Hepatocyte (in vitro differentiated cells): ENCODE data around the gene DOCK3. TPM values are rescaled to one million over a fixed set of nuclear protein-coding genes. Genes with fewer than 3 reads are reported as not detected.

ENCODE experiments used
- DNase-seq: peaks from one replicate; pipeline ENCODE4 v3.0.0-alpha.2; 2016; ENCODE audit warnings: low spot score
- H2AFZ ChIP-seq: fragments of 200-600 bp; sonication (generic); 2 replicates; pipeline ENCODE4 v1.6.0; 2016; ENCODE audit warnings: antibody characterized with exemption, mild to moderate bottlenecking
- H3K27ac ChIP-seq: fragments of 200-600 bp; sonication (generic); 2 replicates; pipeline ENCODE4 v1.5.1; 2016; ENCODE audit warnings: mild to moderate bottlenecking
- H3K27me3 ChIP-seq: fragments of 200-600 bp; sonication (generic); 2 replicates; pipeline ENCODE4 v1.6.1; 2016
- H3K36me3 ChIP-seq: fragments of 200-600 bp; sonication (generic); replicated peaks from 2 replicates; pipeline ENCODE4 v1.5.1; 2016; ENCODE audit warnings: low read depth; ENCODE audit not compliant: insufficient read depth
- H3K4me1 ChIP-seq: fragments of 200-600 bp; sonication (generic); 2 replicates; pipeline ENCODE4 v1.5.1; 2016; ENCODE audit warnings: mild to moderate bottlenecking, moderate library complexity; ENCODE audit not compliant: insufficient read depth
- H3K4me2 ChIP-seq: fragments of 200-600 bp; sonication (generic); 2 replicates; pipeline ENCODE4 v1.6.0; 2016
- H3K4me3 ChIP-seq: fragments of 200-600 bp; sonication (generic); 2 replicates; pipeline ENCODE4 v1.5.1; 2016; ENCODE audit warnings: mild to moderate bottlenecking
- H3K79me2 ChIP-seq: fragments of 200-600 bp; sonication (generic); 2 replicates; pipeline ENCODE4 v1.6.0; 2017; ENCODE audit warnings: mild to moderate bottlenecking
- H3K9me2 ChIP-seq: fragments of 200-600 bp; sonication (generic); replicated peaks from 2 replicates; pipeline ENCODE4 v1.6.0; 2017; ENCODE audit warnings: mild to moderate bottlenecking; ENCODE audit not compliant: insufficient read depth
- H3K9me3 ChIP-seq: fragments of 200-600 bp; sonication (generic); 2 replicates; pipeline ENCODE4 v1.5.1; 2016; ENCODE audit warnings: low read depth, mild to moderate bottlenecking
- H4K20me1 ChIP-seq: fragments of 200-600 bp; sonication (generic); 2 replicates; pipeline ENCODE4 v1.6.0; 2016; ENCODE audit warnings: mild to moderate bottlenecking; ENCODE audit not compliant: insufficient read depth, poor library complexity, severe bottlenecking
- EZH2 ChIP-seq: fragments of 200-600 bp; sonication (generic); IDR thresholded peaks from 2 replicates; pipeline ENCODE4 v1.6.1; 2016; ENCODE audit warnings: antibody characterized with exemption, mild to moderate bottlenecking, borderline replicate concordance
- EZH2phosphoT487 ChIP-seq: fragments of 200-600 bp; sonication (generic); IDR thresholded peaks from one replicate; pipeline ENCODE4 v1.6.1; 2018; ENCODE audit warnings: antibody characterized with exemption, mild to moderate bottlenecking, low read depth, moderate library complexity; ENCODE audit not compliant: unreplicated experiment, severe bottlenecking
- WGBS: methylation state at CpG from one replicate; pipeline ENCODE4 v1.1.6; 2016; ENCODE audit warnings: low lambda C conversion rate; ENCODE audit errors: missing lambda C conversion rate; 5-methylcytosine and 5-hydroxymethylcytosine counted together
- polyA plus RNA-seq: library from polyadenylated mRNA; unstranded; fragments of >200 nt; fragmentation: Nextera tagmentation; extraction: Ambion mirVana; gene quantifications from 2 replicates; pipeline ENCODE4 v1.2.1, GENCODE V29; 2016
- total RNA-seq: library from RNA; depleted of rRNA; stranded (reverse); fragments of >200 nt; gene quantifications from 2 replicates; pipeline ENCODE4 v1.2.3, GENCODE V29; 2014
- TF ChIP-seq, protein P1 (sequence below): fragments of 200-600 bp; sonication (generic); IDR thresholded peaks from 2 replicates; pipeline ENCODE4 v1.5.1; 2016; ENCODE audit warnings: antibody characterized with exemption, mild to moderate bottlenecking; ENCODE audit not compliant: poor library complexity

DOCK3 gene
- total and polyA plus RNA-seq, 2 experiments from 2014 or later: 0.77 to 1.6 TPM

- no peak overlapping the region for H2AFZ ChIP-seq
- 91% methylated on average over 2 of the region's 2 CpGs for WGBS
Measured at GRCh38 chr3:51279448-51279847, 604.7 kb downstream of the DOCK3 start.

GRCh38 chr3:51280176-51280575 is 605.4 kb downstream of the DOCK3 start:
- no peak for DNase-seq
- Histone ChIP-seq H3K27ac (no peak overlapping the region), H3K36me3 (no peaks in the 10 kb centered on the region), H3K4me1 (no peaks in the 10 kb centered on the region), H3K9me3 (no peaks in the 10 kb centered on the region), H4K20me1 (no peaks in the 10 kb centered on the region), H3K4me3 (no peak overlapping the region), H3K79me2 (no peaks in the 10 kb centered on the region), H3K27me3 (no peaks in the 10 kb centered on the region), H2AFZ (no peak overlapping the region), H3K4me2 (no peak overlapping the region), H3K9me2 (no peaks in the 10 kb centered on the region)
- 82% methylated on average over 3 of the region's 3 CpGs for WGBS
- TF ChIP-seq EZH2phosphoT487 (no peak), EZH2 (no peak)
- TF ChIP-seq, protein P1, sequence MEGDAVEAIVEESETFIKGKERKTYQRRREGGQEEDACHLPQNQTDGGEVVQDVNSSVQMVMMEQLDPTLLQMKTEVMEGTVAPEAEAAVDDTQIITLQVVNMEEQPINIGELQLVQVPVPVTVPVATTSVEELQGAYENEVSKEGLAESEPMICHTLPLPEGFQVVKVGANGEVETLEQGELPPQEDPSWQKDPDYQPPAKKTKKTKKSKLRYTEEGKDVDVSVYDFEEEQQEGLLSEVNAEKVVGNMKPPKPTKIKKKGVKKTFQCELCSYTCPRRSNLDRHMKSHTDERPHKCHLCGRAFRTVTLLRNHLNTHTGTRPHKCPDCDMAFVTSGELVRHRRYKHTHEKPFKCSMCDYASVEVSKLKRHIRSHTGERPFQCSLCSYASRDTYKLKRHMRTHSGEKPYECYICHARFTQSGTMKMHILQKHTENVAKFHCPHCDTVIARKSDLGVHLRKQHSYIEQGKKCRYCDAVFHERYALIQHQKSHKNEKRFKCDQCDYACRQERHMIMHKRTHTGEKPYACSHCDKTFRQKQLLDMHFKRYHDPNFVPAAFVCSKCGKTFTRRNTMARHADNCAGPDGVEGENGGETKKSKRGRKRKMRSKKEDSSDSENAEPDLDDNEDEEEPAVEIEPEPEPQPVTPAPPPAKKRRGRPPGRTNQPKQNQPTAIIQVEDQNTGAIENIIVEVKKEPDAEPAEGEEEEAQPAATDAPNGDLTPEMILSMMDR: no peak

More at GRCh38 chr3:51279448-51279847, 604.7 kb downstream of the DOCK3 start:
- H3K36me3 ChIP-seq: no peaks in the 10 kb centered on the region
- H3K79me2 ChIP-seq: no peaks in the 10 kb centered on the region
- H3K4me2 ChIP-seq: no peak overlapping the region
- no peaks in the 10 kb centered on the region for H3K9me2 ChIP-seq
- DNase-seq: no peak
- no peak overlapping the region for H3K4me3 ChIP-seq
- H3K4me1 ChIP-seq: no peaks in the 10 kb centered on the region
- no peaks in the 10 kb centered on the region for H3K9me3 ChIP-seq
- H4K20me1 ChIP-seq: no peaks in the 10 kb centered on the region
- H3K27me3 ChIP-seq: no peaks in the 10 kb centered on the region
- H3K27ac ChIP-seq: no peak overlapping the region
- TF ChIP-seq, protein P1: no peak
- TF ChIP-seq EZH2 (no peak), EZH2phosphoT487 (no peak)

- no peak overlapping the region for H3K4me3 ChIP-seq
- no peak overlapping the region for H3K27ac ChIP-seq
- H3K9me3 ChIP-seq: no peaks in the 10 kb centered on the region
- H3K27me3 ChIP-seq: no peaks in the 10 kb centered on the region
- no peaks in the 10 kb centered on the region for H3K4me1 ChIP-seq
- TF ChIP-seq EZH2 (no peak), EZH2phosphoT487 (no peak)
- TF ChIP-seq, protein P1: no peak
- 86% methylated on average over 1 of the region's 1 CpG for WGBS
- H3K79me2 ChIP-seq: no peaks in the 10 kb centered on the region
- no peak overlapping the region for H2AFZ ChIP-seq
- H3K36me3 ChIP-seq: no peaks in the 10 kb centered on the region
- DNase-seq: no peak
- H3K4me2 ChIP-seq: no peak overlapping the region
- H4K20me1 ChIP-seq: no peaks in the 10 kb centered on the region
- H3K9me2 ChIP-seq: no peaks in the 10 kb centered on the region
Measured at GRCh38 chr3:51282931-51283330, 608.2 kb downstream of the DOCK3 start.

GRCh38 chr3:51283421-51283820 is 608.7 kb downstream of the DOCK3 start:
- Histone ChIP-seq H3K4me2 (no peak overlapping the region), H3K27ac (no peak overlapping the region)

More at GRCh38 chr3:51283421-51283820, 608.7 kb downstream of the DOCK3 start:
- no peak for DNase-seq
- Histone ChIP-seq H4K20me1 (no peaks in the 10 kb centered on the region), H2AFZ (no peak overlapping the region), H3K4me1 (no peaks in the 10 kb centered on the region), H3K4me3 (no peak overlapping the region), H3K9me2 (no peaks in the 10 kb centered on the region), H3K36me3 (no peaks in the 10 kb centered on the region), H3K79me2 (no peaks in the 10 kb centered on the region), H3K27me3 (no peaks in the 10 kb centered on the region), H3K9me3 (no peaks in the 10 kb centered on the region)
- 67% methylated on average over 1 of the region's 1 CpG for WGBS
- TF ChIP-seq, protein P1: no peak
- TF ChIP-seq EZH2phosphoT487 (no peak), EZH2 (no peak)
